Naive thymus-derived CD8-positive, alpha-beta T cell (primary cell): ENCODE measurements around the gene ZFP1. TPM values are rescaled to one million over a fixed set of nuclear protein-coding genes. Genes with fewer than 3 reads are reported as not detected.
A peak's percentile ranks its signal among the peaks of the same experiment; 100 is the strongest.

ENCODE experiments used
- ATAC-seq, 2 donors: fragments of 150-1000 bp; cut with Tn5 transposase in 1 of 2; sonication (Bioruptor Pico), chemical (Tn5 transposase) in 1 of 2; 1 replicate in 1 of 2; 2 replicates in 1 of 2; pipeline ENCODE4 v1.10.0; 2021; ENCODE audit warnings: mild to moderate bottlenecking in 2 of 2, moderate library complexity in 2 of 2
- POLR2A ChIA-PET: fragments of 350-600 bp; sonication (Branson Sonifier 250); formaldehyde crosslinking; loops from one replicate; lab custom pipeline; 2021; ENCODE audit warnings: antibody characterized with exemption; lab: Charles Lee
- DNase-seq, 10 donors: peaks; one replicate each; pipeline versions ENCODE4 v3.0.0 to v3.0.0-alpha.2; 2020 to 2022
- H3K27ac Mint-ChIP-seq, 10 donors: one replicate each; pipeline ENCODE4 v1.8.0; 2020 to 2022; ENCODE audit warnings: mild to moderate bottlenecking in 10 of 10, mixed read lengths in 10 of 10, moderate library complexity in 4 of 10, inconsistent platforms in 1 of 10
- H3K27me3 Mint-ChIP-seq, 5 donors: one replicate each; pipeline ENCODE4 v1.8.0; 2021 to 2022; ENCODE audit warnings: mixed read lengths in 5 of 5
- H3K36me3 Mint-ChIP-seq, 3 donors: one replicate each; pipeline ENCODE4 v1.8.0; 2020 to 2022; ENCODE audit warnings: mixed read lengths in 3 of 3, mild to moderate bottlenecking in 2 of 3, inconsistent platforms in 1 of 3
- H3K4me1 Mint-ChIP-seq, 4 donors: one replicate each; pipeline ENCODE4 v1.8.0; 2021 to 2022; ENCODE audit warnings: mixed read lengths in 4 of 4
- H3K4me3 Mint-ChIP-seq, 10 donors: one replicate each; pipeline ENCODE4 v1.8.0; 2020 to 2022; ENCODE audit warnings: mild to moderate bottlenecking in 10 of 10, mixed read lengths in 10 of 10, moderate library complexity in 6 of 10, inconsistent platforms in 1 of 10
- H3K9me3 Mint-ChIP-seq, 9 donors: one replicate each; pipeline ENCODE4 v1.8.0; 2020 to 2022; ENCODE audit warnings: mixed read lengths in 9 of 9, mild to moderate bottlenecking in 3 of 9, inconsistent platforms in 1 of 9, moderate library complexity in 1 of 9
- polyA plus RNA-seq, 3 donors: library from polyadenylated mRNA; unstranded; fragments of 300-500 nt; fragmentation: Illumina TruSeq; gene quantifications; one replicate each; pipeline ENCODE4 v1.2.3, GENCODE V29; 2021
- total RNA-seq, 8 experiments: library from RNA in 2 of 8; stranded (reverse) in 2 of 8; gene quantifications; one replicate each; pipeline ENCODE4 v1.2.3 and lab custom pipeline; 2021 to 2026

The ZFP1 gene
- total and polyA plus RNA-seq, 5 experiments from 2014 or later = 12.4 to 26.5 (median 15.8) TPM

DNA sequence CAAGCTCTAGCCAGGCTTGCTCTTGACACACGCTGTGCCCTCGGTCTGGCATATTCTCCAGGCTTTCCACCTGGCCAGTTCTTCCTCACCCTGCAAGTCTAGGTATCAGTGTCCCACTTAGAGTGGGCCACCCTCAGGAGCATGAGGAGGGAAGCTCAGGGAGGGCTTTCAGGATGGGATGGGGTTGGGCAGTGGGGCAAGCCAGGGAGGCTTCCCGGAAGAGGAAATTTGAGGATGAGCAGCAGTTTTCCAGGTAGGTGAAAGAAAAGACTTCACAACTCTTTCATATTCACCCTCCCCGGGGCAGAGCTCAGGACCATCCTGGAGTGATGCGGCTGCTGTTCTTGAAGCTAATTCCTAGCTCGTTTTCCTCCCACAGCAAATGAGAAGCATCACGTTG lies 17.2 kb upstream of the ZFP1 start:
- Mint-ChIP-seq H3K27me3 (peaks cover 4 to 15% (median 8%) of the 10 kb centered on the region in 5 donors), H3K36me3 (peaks cover 0 to 6% (median 0%) of the 10 kb centered on the region in 3 donors), H3K4me1 (peaks cover 3 to 13% (median 12%) of the 10 kb centered on the region in 4 donors), H3K9me3 (peaks cover 0 to 14% (median 4%) of the 10 kb centered on the region in 9 donors), H3K4me3 (no peak overlapping the region), H3K27ac (peak overlapping the region in 1 of 10 donors; percentile 16)
- DNase-seq (no peak), ATAC-seq (no peak)
- POLR2A ChIA-PET = no interaction called here

DNA sequence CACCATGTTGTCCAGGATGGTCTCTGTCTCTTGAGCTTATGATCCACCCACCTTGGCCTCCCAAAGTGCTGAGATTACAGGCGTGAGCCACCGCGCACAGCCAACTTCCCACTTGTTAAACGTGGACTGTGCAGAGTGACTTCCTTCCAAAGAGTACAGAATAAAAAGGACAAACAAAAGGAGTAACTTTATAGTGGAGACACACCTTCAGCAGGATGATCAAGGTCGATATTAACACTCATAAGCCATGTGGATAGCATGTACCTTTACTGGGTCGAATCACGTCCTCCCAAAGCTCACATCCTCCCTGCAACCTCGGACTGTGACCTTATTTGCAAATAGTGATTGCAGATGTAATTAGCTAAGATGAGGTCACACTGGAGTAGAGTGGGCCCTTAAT lies 10.1 kb upstream of the ZFP1 start:
- peak overlapping the region in 1 of 10 donors; percentile 23 for H3K4me3 Mint-ChIP-seq
- no peak for ATAC-seq
- POLR2A ChIA-PET = interaction anchor here (0.6 kb wide), 1 partner anchor 144 kb away, joined by 4 read pairs; no protein-coding TSS in a partner anchor

DNA sequence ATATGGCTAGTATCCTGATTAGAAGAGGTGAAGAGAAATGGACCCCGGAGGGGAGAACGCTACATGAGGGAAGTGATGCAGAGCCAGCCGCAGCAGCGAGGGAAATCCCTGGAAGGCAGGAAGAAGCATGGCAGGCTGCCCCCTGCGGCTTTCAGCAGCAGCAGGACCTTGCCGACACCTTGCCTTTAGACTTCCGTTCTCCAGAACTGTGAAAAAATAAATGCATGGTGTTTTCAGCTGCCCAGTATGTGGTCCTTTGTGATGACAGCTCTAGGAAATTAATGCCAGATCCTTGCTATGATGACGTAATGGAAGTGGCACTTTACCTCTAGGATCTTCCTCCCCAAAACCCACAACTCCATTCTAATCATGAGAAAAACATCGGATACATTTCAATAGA lies 9.7 kb upstream of the ZFP1 start:
- Mint-ChIP-seq H3K27me3 (peaks cover 7 to 14% (median 10%) of the 10 kb centered on the region in 5 donors), H3K4me1 (peaks cover 4 to 9% (median 7%) of the 10 kb centered on the region in 4 donors), H3K27ac (peak overlapping the region in 1 of 10 donors; percentile 9), H3K9me3 (no peaks in the 10 kb centered on the region), H3K36me3 (peaks cover 0 to 2% (median 0%) of the 10 kb centered on the region in 3 donors), H3K4me3 (peak overlapping the region in 1 of 10 donors; percentile 23)
- DNase-seq (no peak), ATAC-seq (peak in 1 of 2 donors; percentile 52)
- POLR2A ChIA-PET = interaction anchor here (0.6 kb wide), 1 partner anchor 145 kb away, joined by 4 read pairs; no protein-coding TSS in a partner anchor

More for the DNA sequence above, 10.1 kb upstream of the ZFP1 start:
- DNase-seq = no peak
- peak overlapping the region in 1 of 10 donors; percentile 44 for H3K27ac Mint-ChIP-seq
- H3K27me3 Mint-ChIP-seq = peaks cover 7 to 14% (median 10%) of the 10 kb centered on the region in 5 donors
- H3K9me3 Mint-ChIP-seq = no peaks in the 10 kb centered on the region
- peaks cover 4 to 9% (median 7%) of the 10 kb centered on the region in 4 donors for H3K4me1 Mint-ChIP-seq
- peaks cover 0 to 2% (median 0%) of the 10 kb centered on the region in 3 donors for H3K36me3 Mint-ChIP-seq

DNA sequence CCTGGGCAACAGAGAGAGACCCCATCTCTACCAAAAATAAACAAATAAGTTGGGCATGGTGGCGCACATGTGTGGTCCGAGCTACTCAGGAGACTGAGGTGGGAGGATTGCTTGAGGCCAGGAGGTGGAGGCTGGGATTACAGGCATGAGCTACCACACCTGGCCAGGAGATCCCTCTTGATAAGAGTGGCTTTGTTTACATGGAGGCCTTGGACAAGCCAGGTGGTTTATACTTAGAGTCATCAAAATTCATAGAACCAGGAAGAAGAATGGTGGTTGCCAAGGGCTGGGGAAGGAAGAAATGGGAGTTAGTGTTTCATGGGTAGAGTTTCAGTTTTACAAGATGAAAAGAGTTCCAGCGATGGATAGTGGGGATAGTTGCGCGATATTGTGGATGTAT lies 8.8 kb upstream of the ZFP1 start:
- no peak for ATAC-seq
- Mint-ChIP-seq H3K27ac (no peak overlapping the region), H3K4me1 (peaks cover 4 to 9% (median 7%) of the 10 kb centered on the region in 4 donors), H3K27me3 (peaks cover 7 to 14% (median 10%) of the 10 kb centered on the region in 5 donors), H3K9me3 (no peaks in the 10 kb centered on the region), H3K36me3 (peaks cover 0 to 2% (median 0%) of the 10 kb centered on the region in 3 donors), H3K4me3 (no peak overlapping the region)
- POLR2A ChIA-PET = interaction anchor here (0.6 kb wide), 1 partner anchor 271 kb away, joined by 5 read pairs; no protein-coding TSS in a partner anchor
- no peak for DNase-seq

DNA sequence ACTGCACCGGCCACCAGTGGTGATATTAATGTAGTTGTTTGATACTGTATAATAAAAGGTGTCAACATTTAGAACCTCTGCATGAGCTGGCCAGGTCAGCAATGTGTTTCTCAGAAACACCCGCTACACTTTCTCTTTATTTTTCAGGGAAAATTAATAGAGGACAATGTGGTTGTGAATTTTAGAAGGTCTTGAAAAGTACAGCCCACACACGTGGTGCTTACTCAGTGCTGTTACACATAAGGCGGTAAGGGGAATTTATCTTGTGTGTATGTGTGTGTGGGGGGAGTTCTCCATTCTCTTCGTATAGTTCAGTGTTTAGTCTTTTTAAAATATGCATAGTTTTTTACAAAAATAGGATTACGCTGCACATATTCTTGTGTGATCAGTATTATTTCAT lies 4.4 kb upstream of the ZFP1 start:
- POLR2A ChIA-PET = no interaction called here
- Mint-ChIP-seq H3K4me1 (peaks cover 3 to 10% (median 6%) of the 10 kb centered on the region in 4 donors), H3K36me3 (peaks cover 0 to 2% (median 0%) of the 10 kb centered on the region in 3 donors), H3K9me3 (no peaks in the 10 kb centered on the region), H3K27ac (no peak overlapping the region), H3K4me3 (no peak overlapping the region), H3K27me3 (peaks cover 0 to 4% (median 3%) of the 10 kb centered on the region in 5 donors)
- ATAC-seq (no peak), DNase-seq (no peak)

DNA sequence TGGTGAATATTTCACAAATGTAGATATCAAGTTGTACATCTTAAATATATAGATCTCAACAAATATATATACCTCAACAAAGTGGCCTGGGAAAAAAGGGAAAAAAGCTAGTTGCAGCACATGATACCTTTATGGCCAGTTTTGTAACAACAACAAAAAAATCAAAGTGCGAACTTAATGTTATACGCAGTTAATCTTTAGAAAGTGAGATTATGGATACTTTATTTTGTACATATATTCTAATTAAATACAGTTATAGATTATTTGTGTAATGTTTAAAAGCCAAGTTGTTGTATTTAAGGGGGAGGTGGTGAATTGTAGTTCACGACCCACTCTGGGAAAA lies 385 bp upstream of the ZFP1 start:
- no peak for ATAC-seq
- Mint-ChIP-seq H3K4me1 (peaks cover 6 to 31% (median 24%) of the 10 kb centered on the region in 4 donors), H3K36me3 (peaks cover 18 to 22% (median 19%) of the 10 kb centered on the region in 3 donors), H3K27ac (peak overlapping the region in 7 of 10 donors; percentile 44 to 94 (median 88)), H3K4me3 (peak overlapping the region in 9 of 10 donors; percentile 78 to 92 (median 89)), H3K27me3 (no peaks in the 10 kb centered on the region), H3K9me3 (peaks cover 0 to 24% (median 11%) of the 10 kb centered on the region in 9 donors)
- no peak for DNase-seq
- POLR2A ChIA-PET = interaction anchor here (0.6 kb wide), 1 partner anchor 162 kb away, joined by 3 read pairs; no protein-coding TSS in a partner anchor

DNA sequence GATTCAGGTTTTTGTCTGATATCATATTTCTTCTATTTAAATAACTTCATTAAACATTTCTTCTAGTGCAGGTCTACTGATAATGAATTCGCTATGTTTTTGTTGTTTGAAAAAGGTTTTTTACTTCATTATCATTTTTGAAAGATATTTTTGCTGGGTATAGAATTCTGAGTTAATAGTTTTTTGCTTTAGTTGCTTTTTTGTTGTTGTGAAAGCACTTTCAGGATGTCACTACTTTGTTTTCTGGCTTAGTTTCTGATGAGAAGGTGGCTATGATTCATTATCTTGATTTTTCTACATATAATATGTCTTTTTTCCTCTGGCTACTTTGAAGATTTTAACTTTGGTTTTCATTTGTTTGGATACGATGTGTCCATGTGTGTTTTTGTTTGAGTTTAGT lies 3.5 kb downstream of the ZFP1 start:
- H3K4me3 Mint-ChIP-seq = peak overlapping the region in 3 of 10 donors; percentile 44 to 66 (median 49)
- POLR2A ChIA-PET = no interaction called here
- H3K4me1 Mint-ChIP-seq = peaks cover 6 to 31% (median 25%) of the 10 kb centered on the region in 4 donors
- no peak for ATAC-seq
- no peak for DNase-seq
- H3K9me3 Mint-ChIP-seq = peaks cover 0 to 24% (median 13%) of the 10 kb centered on the region in 9 donors
- no peak overlapping the region for H3K27ac Mint-ChIP-seq
- no peaks in the 10 kb centered on the region for H3K27me3 Mint-ChIP-seq
- peaks cover 26 to 42% (median 34%) of the 10 kb centered on the region in 3 donors for H3K36me3 Mint-ChIP-seq

DNA sequence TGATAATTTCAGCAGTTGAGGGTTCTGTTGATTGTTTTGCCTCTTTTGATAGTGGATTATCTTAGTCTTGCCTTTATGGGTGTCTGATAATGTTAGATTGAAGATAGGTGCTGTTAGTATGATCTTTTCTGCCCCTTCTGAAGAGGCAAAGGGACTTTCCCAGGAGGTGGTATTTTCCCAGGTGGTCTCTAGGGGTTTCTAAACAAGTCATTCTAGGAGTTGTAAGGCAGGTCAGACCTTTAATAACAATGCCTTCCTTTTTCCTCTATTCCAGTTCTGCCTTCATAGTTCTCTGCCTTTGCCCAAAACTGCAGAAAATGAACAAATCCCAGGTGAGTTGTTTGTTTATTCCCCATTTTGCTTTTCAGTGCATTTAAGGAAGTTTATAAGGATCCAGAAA lies 4.3 kb downstream of the ZFP1 start:
- no peak overlapping the region for H3K4me3 Mint-ChIP-seq
- ATAC-seq = no peak
- no peaks in the 10 kb centered on the region for H3K27me3 Mint-ChIP-seq
- peaks cover 26 to 50% (median 34%) of the 10 kb centered on the region in 3 donors for H3K36me3 Mint-ChIP-seq
- peaks cover 7 to 30% (median 24%) of the 10 kb centered on the region in 4 donors for H3K4me1 Mint-ChIP-seq
- H3K27ac Mint-ChIP-seq = no peak overlapping the region
- POLR2A ChIA-PET = no interaction called here
- peaks cover 0 to 24% (median 13%) of the 10 kb centered on the region in 9 donors for H3K9me3 Mint-ChIP-seq
- no peak for DNase-seq

DNA sequence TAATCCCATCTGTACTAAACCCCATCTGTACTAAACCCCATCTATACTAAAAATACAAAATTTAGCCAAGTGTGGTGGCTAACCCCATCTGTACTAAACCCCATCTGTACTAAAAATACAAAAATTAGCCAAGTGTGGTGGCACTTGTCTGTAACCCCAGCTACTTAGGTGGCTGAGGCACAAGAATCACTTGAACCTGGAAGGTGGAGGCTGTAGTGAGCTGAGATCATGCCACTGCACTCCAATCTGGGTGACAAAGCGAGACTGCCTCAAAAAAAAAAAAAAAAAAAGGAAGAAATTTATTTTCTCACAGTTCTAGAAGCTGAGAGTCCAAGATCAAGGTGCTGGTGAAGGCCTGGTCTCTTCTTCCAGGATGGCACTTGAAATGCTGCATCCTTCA lies 12.1 kb downstream of the ZFP1 start:
- Mint-ChIP-seq H3K27ac (peak overlapping the region in 2 of 10 donors; percentile 19 to 27), H3K4me3 (no peak overlapping the region), H3K9me3 (peaks cover 0 to 10% (median 3%) of the 10 kb centered on the region in 9 donors), H3K36me3 (peaks cover 11 to 67% (median 39%) of the 10 kb centered on the region in 3 donors), H3K4me1 (peaks cover 2 to 10% (median 6%) of the 10 kb centered on the region in 4 donors), H3K27me3 (no peaks in the 10 kb centered on the region)
- ATAC-seq (no peak), DNase-seq (no peak)
- POLR2A ChIA-PET = no interaction called here

DNA sequence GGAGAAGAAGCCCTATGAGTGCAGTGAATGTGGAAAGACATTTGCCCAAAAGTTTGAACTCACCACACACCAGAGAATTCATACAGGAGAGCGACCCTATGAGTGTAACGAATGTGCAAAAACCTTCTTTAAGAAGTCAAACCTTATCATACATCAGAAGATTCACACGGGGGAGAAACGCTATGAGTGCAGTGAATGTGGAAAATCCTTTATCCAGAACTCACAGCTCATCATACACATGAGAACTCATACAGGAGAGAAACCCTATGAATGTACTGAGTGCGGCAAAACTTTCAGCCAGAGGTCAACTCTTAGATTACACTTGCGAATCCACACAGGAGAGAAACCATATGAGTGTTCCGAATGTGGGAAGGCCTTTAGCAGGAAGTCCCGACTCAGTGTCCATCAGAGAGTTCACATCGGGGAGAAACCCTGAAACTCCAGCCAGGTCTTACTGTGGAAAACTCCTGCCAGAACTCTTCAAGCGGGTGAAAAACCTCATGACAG lies 21.6 kb downstream of the ZFP1 start:
- H3K36me3 Mint-ChIP-seq = peaks cover 68 to 91% (median 68%) of the 10 kb centered on the region in 3 donors
- H3K9me3 Mint-ChIP-seq = peaks cover 19 to 93% (median 64%) of the 10 kb centered on the region in 9 donors
- POLR2A ChIA-PET = no interaction called here
- H3K27ac Mint-ChIP-seq = no peak overlapping the region
- no peak for DNase-seq
- no peak for ATAC-seq
- H3K27me3 Mint-ChIP-seq = no peaks in the 10 kb centered on the region
- H3K4me1 Mint-ChIP-seq = no peaks in the 10 kb centered on the region
- H3K4me3 Mint-ChIP-seq = no peak overlapping the region

DNA sequence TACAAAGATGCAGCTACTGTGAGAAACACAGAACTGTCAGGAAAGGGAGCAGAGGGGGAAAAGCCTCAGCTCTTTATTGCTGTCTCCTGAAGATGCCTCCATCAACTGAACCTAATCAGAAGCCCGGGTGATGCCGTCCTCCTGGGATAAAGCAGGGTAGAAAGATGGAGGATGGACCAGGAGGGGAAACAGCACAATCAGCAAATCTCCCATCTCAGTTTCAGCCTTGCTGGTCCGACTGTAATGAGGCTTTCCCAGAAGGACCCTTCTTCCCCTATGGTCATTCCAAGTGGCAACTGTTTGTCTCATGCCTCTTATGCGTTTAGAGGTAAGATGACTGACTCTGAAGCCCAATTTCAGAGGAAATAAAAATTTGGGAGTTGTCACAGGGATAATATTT lies 24.3 kb downstream of the ZFP1 start:
- ATAC-seq (no peak), DNase-seq (no peak)
- peaks cover 42 to 71% (median 71%) of the 10 kb centered on the region in 3 donors for H3K36me3 Mint-ChIP-seq
- POLR2A ChIA-PET = no interaction called here
- H3K27me3 Mint-ChIP-seq = peaks cover 0 to 3% (median 0%) of the 10 kb centered on the region in 5 donors
- H3K4me1 Mint-ChIP-seq = no peaks in the 10 kb centered on the region
- no peak overlapping the region for H3K4me3 Mint-ChIP-seq
- no peak overlapping the region for H3K27ac Mint-ChIP-seq
- peaks cover 21 to 97% (median 75%) of the 10 kb centered on the region in 9 donors for H3K9me3 Mint-ChIP-seq

DNA sequence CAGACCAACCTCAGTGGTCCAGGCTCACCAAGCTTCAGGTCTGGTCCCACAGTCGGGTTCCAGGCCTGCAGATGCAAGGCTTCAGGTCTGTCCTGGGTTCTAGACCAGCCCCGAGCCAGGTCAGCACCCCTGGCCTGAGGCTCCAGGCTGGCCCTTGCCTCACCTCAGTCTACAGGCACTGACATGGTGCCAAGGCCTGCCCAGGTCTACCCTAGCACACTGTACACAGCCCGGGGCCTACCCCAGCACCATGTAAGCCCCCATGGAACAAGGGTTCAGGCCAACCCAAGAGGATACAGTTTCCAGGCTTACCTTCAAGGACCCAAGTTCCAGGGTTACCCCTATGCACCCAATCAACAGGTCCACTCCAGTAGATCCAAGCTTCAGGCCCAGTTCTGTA lies 26.8 kb downstream of the ZFP1 start:
- Mint-ChIP-seq H3K4me1 (no peaks in the 10 kb centered on the region), H3K36me3 (peaks cover 17 to 60% (median 48%) of the 10 kb centered on the region in 3 donors), H3K27me3 (peaks cover 0 to 3% (median 0%) of the 10 kb centered on the region in 5 donors), H3K9me3 (peaks cover 19 to 96% (median 59%) of the 10 kb centered on the region in 9 donors), H3K27ac (no peak overlapping the region), H3K4me3 (no peak overlapping the region)
- POLR2A ChIA-PET = no interaction called here
- ATAC-seq (no peak), DNase-seq (no peak)

DNA sequence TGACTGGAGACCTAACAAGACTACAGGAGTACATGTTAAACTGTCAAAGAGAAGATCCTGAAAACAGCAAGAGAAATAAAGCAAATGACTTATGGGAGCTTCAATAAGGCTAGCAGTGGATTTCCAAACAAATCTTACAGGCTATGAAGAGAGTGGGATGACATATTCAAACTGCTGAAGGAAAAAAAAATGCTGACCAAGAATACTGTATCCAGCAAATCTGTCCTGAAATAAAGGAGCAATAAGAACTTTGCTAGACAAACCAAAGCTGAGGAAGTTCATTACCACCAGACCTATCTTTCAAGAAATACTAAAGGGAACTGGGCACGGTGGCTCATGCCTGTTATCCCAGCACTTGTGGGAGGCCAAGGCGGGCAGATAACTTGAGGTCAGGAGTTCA lies 28.6 kb downstream of the ZFP1 start:
- peaks cover 0 to 6% (median 0%) of the 10 kb centered on the region in 5 donors for H3K27me3 Mint-ChIP-seq

More for the DNA sequence above, 28.6 kb downstream of the ZFP1 start:
- Mint-ChIP-seq H3K4me3 (no peak overlapping the region), H3K9me3 (peaks cover 19 to 82% (median 53%) of the 10 kb centered on the region in 9 donors), H3K4me1 (no peaks in the 10 kb centered on the region), H3K36me3 (peaks cover 3 to 43% (median 29%) of the 10 kb centered on the region in 3 donors), H3K27ac (no peak overlapping the region)
- POLR2A ChIA-PET = no interaction called here
- ATAC-seq = no peak
- no peak for DNase-seq
